Limb (tissue), 2 donors: ENCODE measurements around the gene SLC9C2.
"Not testable (repeated sequence)": the region's sequence is repeated elsewhere in the genome, so short reads cannot be mapped to it uniquely, and the experiment has no call there.

Experiments
- DNase-seq, 2 donors: peaks; one replicate each; pipeline ENCODE4 v3.0.0-alpha.2; 2016; ENCODE audit errors: extremely low spot score in 2 of 2

SLC9C2 gene

DNA sequence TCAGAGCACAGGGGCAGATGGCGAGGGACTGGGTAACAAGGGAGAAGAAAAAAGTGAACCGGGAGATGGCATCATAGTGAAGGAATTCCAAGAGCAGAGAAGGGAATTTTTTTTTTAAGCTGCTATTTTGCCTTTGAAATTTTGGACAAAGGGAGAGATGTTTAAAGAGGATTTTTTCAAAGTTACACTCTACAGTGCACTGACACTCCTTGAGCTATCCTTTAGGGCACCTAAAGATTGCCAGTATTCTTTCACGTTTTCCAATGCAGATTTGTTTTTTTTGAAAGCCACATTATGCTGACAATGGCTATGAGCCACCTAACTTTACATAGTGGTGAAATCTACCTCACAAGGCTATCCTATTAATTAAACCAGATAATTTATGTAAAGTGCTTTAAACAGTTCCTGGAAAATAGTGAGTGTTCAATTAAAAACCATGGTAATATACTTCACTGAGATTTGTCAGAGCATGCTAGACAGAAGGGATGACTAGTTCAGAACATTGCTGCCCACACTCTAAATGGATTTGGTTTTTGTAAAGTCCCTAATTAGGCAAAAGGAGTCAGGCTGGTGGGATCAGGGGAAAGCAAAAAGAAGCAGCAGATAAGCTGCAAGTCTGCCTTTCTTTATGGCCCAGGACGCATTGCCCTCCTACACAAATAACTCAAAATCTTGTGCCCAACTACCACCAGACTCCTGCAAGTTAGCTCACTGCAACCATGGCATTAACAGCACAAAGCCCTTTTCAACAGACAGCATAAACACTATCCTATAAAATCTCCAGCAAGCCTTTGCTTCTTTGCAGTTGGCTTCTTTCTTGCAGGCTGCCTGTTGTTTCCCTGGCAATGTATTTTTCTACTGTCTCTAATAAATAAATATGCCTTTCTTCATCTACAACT, 71.8 kb downstream of the SLC9C2 start:
- no peak for DNase-seq

- no peak for DNase-seq
These were observed 73.8 kb downstream of the SLC9C2 start for GRCh38 chr1:173529106-173529505.

DNA sequence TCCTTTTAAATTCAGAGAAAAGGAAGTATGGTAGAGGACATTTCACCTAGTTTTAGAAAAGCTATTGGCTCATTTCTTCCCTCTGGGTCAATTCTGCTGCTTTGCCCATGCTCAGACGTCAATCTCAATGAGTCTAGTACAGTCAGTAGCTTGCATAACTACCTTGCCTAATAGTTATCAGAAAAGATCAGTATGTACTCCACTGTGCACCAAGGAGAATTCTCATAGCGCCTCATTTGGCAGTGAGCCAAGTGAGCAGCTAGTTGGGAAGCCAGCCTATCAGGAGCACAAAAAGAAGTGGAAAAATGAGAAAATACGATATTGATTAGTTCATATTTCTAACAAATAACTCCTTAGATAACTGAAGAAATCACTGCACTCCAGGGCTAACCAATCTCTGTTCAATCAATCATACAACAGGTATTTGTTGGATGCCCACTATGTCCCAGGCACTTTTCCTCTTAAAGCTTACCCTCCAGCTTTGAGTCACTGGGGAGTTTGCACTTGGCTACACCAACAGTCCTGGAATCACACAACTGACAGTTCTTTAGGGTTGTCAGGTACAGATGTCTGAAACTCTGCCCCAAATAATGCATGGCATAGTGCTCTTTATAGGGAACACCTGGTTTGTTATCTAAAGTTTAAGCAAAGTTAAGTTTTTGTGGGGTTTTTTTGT, 75.6 kb downstream of the SLC9C2 start:
- no peak for DNase-seq

DNA sequence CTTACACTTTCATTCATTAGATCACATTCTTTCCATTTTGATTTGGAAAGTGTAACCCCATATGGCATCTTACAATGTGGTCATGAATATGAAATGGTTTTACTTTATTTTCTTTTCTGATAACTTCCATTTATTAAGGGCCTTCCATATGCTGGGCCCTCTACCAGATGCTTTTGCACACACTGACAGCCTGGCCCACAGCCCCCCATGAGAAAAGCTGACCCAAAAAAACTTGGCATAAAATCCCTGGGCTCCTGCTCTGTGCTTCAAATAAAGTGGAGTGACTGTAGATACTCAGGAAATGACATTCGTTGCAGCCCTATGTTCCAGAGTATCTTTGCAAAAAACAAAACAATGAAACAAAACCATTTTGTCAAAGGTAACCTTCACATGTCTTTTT, 76.9 kb downstream of the SLC9C2 start:
- no peak for DNase-seq

DNA sequence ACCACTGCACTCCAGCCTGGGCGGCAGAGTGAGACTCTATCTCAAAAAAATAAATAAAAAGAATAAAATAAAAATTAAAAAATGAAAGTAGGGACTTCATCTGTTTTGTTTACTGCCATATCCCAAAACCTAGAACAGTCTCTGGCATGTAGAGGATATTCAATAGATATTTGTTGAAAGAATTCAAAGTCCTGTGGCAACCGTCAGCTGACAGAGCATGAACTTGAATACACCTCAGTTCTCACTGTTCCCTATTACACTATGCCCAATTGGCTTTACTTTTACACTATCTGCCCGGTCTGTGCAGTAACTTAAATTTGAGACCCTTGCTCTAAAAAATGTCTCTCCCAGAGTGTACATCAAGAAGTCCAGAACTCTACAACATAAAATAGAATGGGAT, 79.5 kb downstream of the SLC9C2 start:
- no peak for DNase-seq

GRCh38 chr1:173520799-173521198, 82.1 kb downstream of the SLC9C2 start:
- no peak for DNase-seq

GRCh38 chr1:173514503-173514902, 88.4 kb downstream of the SLC9C2 start:
- DNase-seq, result not testable (repeated sequence)

GRCh38 chr1:173509797-173510196, 93.1 kb downstream of the SLC9C2 start:
- DNase-seq, result no peak

- DNase-seq, result no peak
These were observed 94.3 kb downstream of the SLC9C2 start for GRCh38 chr1:173508541-173508940.

- DNase-seq, result no peak
These were observed 95.0 kb downstream of the SLC9C2 start for GRCh38 chr1:173507847-173508209.

- no peak for DNase-seq
These were observed 95.5 kb downstream of the SLC9C2 start for GRCh38 chr1:173507205-173507846.

GRCh38 chr1:173506437-173506836, 96.4 kb downstream of the SLC9C2 start:
- no peak for DNase-seq

- no peak for DNase-seq
These were observed 97.5 kb downstream of the SLC9C2 start for GRCh38 chr1:173505391-173505790.

DNA sequence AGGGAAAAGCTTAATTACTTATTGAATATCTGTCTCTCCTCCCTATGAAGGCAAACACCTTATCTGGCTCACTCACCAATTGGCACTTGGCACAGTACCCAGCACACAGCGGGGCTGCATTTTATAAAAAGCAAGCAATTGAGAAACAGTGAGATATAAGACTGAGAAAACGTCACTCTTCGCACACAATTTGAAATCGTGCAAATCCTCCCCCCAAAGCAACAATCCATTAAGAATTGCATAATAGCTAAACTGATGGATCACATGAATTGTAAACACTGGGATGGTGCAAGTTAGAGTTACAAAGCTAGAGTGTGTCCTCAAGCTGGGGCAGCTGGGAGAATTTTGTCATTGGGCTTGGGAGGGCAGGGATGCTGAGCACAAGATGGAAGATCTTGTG, 98.6 kb downstream of the SLC9C2 start:
- DNase-seq, result no peak

GRCh38 chr1:173503391-173503790, 99.5 kb downstream of the SLC9C2 start:
- DNase-seq, result no peak

- no peak for DNase-seq
These were observed 100.8 kb downstream of the SLC9C2 start for GRCh38 chr1:173502104-173502503.

DNA sequence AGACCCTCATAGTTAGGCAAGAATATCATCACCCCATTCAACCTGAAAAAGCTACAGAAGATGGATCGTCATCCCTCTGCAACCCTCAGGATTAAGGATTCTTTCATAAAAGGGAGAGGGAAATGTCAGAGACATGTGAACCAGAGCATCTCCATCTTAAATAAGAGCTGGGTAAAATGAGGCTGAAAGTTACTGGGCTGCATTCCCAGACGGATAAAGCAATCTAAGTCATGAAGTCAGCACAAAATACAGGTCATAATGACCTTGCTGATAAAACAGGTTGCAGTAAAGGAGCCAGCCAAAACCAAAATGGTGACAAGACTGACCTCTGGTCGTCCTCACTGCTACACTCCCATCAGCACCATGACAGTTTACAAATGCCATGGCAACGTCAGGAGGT, 103.1 kb downstream of the SLC9C2 start:
- DNase-seq, result no peak

DNA sequence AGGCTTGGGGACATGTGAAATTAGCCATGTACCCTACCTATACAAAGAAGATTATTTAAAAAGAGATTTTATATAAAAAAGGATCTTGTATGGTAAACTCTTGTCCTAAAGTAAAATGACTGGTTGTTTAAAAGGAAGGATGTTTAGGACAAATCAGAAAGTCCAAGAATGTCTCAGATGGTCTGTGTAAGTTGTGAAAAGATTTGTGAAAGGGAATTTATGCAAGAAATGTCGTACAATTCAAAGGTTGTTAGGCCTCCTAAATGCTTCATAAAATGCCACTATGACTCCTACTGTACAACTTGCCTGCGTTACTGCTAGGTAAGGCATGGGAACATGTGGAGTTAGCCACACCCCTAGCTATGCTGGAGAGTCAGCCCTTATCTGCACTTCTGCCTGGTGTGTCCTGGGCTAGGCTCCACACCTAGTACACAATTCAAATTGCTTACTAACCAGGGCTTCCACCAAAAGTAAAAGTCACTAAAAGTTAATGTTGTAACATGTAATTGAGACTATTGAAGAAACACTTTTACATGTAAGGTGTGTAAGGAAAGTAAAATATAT, 106.0 kb downstream of the SLC9C2 start:
- no peak for DNase-seq

DNA sequence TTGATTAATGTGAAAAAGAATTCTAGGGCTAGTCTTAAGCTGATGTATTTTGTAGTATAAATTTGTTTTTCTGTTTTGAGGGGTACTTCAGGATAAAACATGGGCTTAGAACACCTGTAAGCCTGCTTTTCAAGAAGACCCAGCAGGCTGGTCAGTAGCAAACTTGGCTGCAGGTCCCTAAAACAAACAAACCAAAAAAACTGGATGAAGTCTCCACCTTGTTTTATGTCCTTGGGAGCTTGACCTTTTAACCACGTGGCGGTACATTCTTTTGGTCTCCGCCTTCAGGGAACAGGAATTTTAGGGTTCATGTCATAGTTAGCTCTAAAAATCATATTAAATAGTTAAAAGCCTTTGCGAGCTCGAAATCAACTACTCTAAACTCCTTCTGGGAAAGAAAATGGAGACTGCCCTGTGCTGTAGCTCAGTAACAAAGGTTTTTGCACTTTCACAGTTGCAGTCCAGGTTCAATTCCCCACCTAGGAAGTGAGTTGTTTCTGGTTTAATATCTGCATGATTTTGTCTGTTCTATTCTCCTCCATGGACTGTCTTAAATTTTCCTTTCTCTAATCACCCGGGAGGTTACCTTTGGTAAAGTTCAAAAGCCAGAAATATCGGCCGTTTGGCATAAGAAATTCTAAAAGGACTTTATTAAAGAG, 107.1 kb downstream of the SLC9C2 start:
- DNase-seq, result no peak

GRCh38 chr1:173493125-173493524, 109.7 kb downstream of the SLC9C2 start:
- DNase-seq, result not testable (repeated sequence)

DNA sequence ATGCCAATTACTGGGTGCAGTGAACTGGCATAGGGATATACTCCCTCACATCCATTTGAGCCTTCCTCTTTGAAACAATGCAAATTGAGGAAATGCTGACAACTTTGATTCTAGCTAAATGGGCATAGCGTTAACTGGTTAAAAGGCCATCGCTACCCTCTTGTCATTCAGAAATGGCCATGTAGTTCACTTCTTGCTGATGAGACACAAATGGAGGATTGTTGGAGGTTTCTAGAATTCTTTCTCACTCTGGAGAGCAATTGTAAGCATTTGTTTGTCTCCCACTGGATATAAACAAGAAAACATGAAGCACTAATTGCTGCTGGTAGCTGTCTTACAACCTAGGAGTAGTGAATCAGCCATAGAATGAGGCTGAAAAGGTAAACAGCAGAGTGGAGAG, 111.4 kb downstream of the SLC9C2 start:
- DNase-seq, result no peak

DNA sequence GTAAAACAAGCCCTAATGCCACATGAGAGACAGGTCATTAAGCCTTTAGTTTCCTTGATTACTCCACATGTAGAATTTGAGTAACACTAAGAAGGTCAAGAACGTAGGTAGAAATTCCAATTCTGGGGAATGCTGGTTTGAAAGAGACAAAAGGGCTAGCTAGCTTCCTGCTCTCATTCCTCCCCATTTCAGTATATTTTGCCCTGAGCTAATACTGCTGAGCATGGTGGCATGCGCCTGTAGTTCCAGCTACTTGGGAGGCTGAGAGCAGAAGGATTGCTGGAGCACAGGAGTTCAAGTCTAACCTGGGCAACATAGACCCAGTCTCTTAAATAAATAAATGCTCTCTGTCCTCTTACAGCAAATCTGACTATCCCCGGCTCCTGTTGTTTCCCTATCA, 112.9 kb downstream of the SLC9C2 start:
- DNase-seq, result no peak
